ENCODE results near the gene KDM4F.
"Not testable (repeated sequence)": the region's sequence is repeated elsewhere in the genome, so short reads cannot be mapped to it uniquely, and the experiment has no call there.

KDM4F gene

DNA sequence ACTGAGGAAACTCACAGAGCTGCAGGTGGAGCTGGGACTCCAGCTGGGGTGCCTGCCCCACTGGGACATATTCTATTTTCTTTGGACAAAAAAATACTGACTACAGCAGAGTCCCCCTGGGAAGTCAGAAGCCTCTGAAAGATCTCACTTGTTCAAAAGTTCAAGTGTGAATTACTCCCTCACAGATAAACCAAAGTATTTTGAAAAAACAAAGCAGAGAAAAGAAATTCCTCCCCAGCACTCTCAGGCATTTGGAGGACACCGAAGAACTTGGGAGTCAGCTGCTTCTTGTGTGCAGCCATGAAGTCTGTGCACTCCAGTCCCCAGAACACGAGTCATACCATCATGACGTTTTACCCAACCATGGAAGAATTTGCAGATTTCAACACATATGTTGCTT lies at the start of gene KDM4F:
Gene KDM4F, plus strand, starts transcription at position 301 of the 400 bp plus-strand sequence.
- DNase-seq (ENCODE audit: low read depth, low spot score), result not testable (repeated sequence)

DNA sequence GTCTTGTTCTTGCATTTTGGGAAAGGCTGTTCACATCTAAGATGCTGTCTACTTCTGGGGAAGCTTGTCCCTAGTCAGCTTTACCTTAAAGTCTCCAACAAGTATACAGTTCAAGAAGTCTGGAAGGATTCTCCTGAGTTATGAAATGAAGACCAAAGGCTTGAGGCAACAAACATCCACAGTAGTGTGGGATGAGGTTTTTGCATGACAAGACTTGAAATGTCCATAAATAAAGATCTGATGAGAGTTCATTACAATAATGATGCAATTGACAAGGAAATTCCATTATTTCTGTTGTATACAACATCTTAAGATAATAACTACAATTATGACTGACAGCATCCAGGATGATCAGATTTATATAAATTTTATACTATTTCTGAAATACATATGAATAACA lies 45.5 kb upstream of the KDM4F start:
- no peak for DNase-seq (ENCODE audit: low read depth, low spot score)

DNA sequence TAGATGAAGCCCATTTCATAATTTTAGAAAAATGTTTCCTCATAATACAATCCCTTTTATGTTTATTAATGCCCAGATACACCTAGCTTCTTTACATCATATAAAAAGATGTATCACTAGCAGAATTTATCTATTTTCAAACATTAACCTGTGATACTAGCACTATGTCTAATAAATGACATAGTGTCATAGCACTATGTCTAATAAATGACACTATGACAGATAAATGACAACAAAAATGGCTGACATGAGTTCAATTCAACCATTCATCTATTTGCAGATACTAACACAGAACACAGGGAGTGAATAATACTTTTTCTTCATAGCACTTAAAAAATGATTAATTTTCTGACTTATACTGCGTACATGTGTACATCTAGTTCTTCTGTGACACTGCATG lies 43.6 kb upstream of the KDM4F start:
- DNase-seq (ENCODE audit: low read depth, low spot score), result no peak

DNA sequence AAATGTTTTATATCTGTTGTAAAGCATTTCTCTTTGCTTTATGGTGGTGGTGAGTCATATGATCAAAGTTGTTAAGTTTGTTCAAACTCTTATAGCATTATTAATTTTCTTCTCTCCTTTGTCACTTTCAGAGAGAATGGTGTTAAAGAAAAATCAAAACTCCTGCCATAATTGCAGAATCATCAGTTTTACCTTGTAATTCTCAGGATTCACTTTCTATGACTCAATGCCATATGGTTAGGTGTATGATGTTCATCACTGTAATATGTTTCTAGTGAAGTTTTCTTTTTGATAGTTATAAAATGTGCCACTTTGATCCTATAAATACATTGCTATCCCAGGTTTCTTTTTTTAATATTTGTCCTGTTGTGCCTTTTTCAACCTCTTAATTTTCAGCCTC lies 37.8 kb upstream of the KDM4F start:
- no peak for DNase-seq (ENCODE audit: low read depth, low spot score)

DNA sequence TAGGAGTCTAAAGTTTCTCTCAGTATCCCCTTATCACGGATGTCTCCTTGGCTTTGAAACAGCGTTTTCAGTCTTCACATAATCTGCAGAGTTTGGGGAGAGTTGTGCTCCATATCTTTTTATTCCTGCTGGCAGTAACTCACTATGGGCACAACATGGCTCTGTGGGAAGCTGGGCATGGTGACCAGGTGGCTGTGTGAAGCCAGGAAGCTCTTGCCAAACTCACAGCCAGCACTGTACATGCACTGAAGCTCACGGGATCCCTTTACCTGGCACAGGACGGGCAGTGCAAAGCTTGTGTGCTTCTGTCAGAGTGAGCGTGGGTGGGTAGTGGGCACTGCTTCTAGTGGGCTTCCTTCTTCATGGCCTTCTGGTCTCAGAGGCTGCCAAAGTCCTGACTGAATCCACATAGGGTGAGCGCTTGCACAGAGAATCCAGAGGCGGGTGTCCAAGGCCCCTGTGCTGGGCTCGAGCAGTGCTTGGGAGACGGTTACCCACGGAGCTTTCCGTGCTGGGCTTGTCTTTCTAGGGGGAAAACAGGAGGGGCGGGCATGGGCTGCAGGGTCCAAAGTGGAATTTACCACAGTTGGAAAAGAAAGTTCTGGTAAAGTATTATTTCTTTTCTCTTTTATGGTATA lies 34.9 kb upstream of the KDM4F start:
- no peak for DNase-seq (ENCODE audit: low read depth, low spot score)

DNA sequence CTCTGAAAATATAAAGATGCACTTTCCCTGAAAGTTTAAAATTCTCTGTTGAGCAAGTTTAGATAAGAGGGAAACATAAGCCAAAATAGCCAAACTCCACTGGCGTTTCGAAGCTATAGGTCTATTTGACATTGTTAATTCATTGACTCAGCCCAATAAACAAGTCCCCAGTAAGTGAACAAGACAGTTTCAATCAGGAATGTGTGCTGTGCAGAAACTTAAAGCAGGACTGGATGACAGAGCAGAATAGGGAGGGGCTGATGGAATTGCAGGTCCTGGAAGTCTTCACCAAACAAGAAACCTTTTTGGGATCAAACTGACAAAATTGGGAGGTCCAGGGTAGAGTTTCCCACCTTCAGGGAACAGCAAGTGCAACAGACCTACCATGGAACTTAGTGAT lies 33.1 kb upstream of the KDM4F start:
- no peak for DNase-seq (ENCODE audit: low read depth, low spot score)

DNA sequence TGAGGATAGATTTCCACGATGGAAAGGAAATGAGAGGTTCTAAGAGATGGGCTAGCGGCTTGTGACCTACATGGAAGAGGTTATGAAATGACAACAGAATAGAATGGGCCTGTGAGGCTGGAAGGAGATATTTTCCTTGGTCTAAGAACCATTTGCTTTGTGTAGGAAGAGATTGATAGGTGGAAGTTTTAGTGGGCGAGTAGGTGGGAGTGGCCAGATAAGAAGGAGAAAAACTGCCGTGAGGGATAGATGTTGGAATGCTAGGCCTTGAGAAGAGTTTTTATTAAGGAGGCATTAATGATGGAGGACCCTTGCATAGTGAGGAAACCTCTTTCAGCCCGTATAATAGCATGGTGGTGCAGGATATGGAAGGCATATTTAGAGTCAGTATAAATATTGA lies 27.8 kb upstream of the KDM4F start:
- DNase-seq (ENCODE audit: low read depth, low spot score), result not testable (repeated sequence)

DNA sequence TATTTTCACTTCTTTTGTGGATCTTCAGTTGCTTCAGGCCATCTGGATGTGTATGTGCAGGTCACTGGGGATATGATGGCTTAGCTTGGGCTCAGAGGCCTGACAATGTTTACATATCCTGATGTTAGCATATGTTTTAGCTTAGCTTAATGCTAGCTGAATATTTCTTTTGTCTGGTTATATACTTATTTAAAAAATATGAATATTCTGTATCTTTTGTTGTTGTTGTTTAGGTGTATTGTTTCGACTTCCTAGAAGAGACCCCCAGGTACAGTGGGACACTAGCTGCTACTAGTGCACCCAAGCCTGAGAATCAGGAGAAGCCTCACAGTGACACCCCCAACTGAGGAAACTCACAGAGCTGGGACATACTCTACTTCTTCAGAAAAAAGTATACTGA lies 24.3 kb upstream of the KDM4F start, which contains the start of gene KDM4E:
Gene KDM4E, plus strand, starts transcription at position 301 of the 400 bp plus-strand sequence. CDS start 300 bp downstream, outside the sequence.
- no peak for DNase-seq (ENCODE audit: low read depth, low spot score)

DNA sequence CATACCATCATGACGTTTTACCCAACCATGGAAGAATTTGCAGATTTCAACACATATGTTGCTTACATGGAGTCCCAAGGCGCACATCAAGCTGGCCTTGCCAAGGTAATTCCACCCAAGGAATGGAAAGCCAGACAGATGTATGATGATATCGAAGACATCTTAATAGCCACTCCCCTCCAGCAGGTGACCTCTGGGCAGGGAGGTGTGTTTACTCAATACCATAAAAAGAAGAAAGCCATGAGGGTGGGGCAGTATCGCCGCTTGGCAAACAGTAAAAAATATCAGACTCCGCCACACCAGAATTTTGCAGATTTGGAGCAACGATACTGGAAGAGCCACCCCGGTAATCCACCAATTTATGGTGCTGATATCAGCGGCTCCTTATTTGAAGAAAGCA lies 23.6 kb upstream of the KDM4F start:
- not testable (repeated sequence) for DNase-seq (ENCODE audit: low read depth, low spot score)

DNA sequence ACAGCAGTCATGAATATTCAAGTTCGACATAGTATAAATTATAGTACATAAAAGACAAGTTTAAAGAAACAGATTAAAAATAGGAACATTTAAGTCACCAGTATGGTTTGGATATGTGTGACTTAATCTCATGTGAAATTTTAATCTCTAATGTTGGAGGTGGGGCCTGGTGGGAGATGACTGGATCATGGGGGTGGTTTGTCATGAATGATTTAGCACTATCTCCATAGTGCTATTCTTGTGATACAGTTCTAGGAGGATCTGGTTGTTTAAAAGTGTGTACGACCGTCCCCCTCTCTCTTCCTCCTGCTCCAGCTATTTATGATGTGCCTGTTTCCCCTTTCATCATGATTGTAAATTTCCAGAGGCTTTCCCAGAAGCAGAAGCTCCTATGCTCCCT lies 20.9 kb upstream of the KDM4F start:
- DNase-seq (ENCODE audit: low read depth, low spot score), result no peak

DNA sequence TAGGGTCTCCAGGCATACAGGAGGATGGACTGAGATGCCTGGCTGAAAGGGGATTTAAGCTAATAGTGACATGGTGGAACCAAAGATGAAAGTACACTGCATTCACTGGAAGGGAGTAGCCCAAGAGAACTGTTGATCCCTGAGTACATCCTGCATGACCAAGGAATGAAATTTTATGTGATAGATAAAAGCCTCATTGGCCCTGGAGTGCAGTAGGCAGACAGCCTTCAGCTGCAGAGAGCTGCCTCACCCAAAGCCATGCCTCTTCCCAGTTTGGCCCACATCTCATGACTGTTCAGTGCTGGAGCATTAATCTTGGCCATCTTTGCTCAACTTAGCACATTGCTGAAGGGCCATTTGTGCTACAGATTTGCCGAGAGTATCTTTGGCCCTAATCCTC lies 16.2 kb upstream of the KDM4F start:
- no peak for DNase-seq (ENCODE audit: low read depth, low spot score)

DNA sequence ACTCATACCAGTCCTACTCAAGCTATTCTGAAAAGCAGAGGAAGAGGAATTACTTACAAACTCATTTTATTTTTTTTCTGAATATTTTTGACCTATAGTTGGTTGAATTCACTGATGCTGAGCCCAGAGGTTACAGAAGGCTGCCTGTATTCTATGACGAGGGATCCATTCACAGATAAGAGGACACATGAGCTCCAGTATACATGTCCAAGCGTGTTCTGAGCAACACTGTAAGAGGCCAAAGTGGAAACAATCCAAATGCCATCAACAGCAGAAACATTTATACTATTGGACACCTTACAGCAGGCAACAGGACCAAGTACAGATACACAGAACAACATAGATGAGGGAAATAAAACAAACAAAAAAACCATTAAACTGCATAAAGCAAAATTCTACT lies 13.9 kb upstream of the KDM4F start:
- no peak for DNase-seq (ENCODE audit: low read depth, low spot score)

DNA sequence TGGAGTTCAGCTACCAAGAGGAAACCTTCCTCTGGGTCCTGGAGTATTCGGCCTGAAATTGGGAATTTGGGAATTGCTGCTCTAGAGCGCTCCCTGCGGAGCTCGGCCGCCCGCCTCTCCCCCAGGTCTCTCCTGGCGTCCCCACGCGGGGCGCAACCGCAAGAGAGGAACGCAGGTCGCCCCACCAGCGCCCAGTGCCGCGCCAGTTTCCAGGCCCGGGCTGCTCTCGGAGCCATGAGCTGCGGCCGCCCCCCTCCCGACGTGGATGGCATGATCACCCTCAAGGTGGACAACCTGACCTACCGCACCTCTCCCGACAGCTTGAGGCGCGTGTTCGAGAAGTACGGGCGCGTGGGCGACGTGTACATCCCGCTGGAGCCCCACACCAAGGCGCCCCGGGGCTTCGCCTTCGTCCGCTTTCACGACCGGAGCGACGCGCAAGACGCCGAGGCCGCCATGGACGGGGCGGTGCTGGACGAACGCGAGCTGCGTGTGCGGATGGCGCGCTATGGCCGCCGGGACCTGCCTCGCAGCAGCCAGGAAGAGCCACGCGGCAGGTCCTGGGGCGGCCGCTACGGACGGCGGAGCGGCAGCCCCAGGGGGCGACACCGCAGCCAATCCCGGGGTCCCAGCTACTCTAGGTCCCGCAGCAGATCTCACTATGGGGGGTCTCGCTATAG lies 11.7 kb upstream of the KDM4F start:
- not testable (repeated sequence) for DNase-seq (ENCODE audit: low read depth, low spot score)

DNA sequence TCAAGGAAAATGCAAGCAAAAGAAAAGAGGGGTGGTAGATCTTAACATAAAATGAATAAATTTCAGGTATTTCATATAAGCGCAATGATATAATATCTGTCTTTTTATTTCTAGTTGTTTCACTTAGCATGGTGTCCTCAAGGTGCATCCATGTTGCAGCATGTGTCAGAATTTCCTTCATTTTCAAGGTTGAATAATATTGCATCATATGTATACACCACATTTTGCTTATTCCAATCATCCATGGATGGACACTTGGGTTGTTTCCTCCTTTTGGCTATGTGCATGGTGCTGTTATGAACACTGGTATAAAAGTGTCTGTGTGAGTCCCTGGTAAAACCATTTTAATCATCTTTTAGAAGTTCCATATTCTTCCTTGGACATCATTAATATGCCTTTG lies 7.0 kb upstream of the KDM4F start:
- no peak for DNase-seq (ENCODE audit: low read depth, low spot score)

DNA sequence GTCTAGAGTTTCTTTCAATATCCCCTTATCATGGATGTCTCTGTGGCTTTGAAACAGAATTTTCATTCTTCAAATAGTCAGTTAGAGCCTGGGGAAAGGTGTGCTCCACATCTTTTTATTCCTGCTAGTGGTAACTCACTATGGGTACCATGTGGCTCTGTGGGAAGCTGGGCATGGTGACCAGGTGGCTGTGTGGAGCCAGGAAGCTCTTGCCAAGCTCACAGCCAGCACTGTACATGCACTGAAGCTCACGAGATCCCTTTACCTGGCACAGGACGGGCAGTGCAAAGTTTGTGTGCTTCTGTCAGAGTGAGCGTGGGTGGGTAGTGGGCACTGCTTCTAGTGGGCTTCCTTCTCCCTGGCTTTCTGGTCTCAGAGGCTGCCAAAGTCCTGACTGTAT lies 6.3 kb upstream of the KDM4F start:
- no peak for DNase-seq (ENCODE audit: low read depth, low spot score)

DNA sequence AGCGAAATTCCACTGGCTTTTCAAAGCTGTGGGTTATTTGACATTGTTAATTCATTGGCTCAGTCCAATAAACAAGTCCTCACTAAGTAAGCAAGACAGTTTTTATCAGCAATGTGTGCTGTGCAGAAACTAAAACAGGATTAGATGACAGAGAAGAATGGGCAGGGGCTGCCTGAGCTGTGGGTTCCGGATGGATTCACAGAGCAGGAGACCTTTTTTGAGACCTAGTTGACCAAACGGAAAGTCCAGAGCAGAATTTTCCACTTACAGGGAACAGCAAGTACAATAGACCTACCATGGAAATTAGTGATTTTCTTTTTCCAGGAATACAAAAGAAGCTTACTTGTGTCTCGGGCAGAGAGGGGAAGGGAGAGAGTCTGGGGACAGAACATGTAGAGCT lies 5.2 kb upstream of the KDM4F start:
- DNase-seq (ENCODE audit: low read depth, low spot score), result no peak

DNA sequence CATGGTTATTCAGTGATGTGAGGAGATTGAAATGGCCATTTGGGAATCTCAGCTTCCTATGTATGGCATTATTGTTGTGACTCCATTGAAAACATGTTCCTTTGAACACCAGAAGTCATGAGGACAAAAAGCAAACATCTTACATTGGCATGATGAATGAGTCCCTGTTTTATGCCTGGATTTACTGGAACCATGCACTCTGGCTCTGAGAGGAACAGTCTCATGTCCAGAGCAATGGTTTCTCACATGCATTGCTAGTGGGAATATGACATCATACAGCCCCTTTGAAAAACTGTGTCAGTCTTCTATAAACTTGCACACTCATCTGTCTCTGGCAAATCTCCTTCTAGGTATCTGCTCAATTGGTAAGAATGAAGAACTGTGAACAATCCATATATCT lies 3.4 kb upstream of the KDM4F start:
- no peak for DNase-seq (ENCODE audit: low read depth, low spot score)

DNA sequence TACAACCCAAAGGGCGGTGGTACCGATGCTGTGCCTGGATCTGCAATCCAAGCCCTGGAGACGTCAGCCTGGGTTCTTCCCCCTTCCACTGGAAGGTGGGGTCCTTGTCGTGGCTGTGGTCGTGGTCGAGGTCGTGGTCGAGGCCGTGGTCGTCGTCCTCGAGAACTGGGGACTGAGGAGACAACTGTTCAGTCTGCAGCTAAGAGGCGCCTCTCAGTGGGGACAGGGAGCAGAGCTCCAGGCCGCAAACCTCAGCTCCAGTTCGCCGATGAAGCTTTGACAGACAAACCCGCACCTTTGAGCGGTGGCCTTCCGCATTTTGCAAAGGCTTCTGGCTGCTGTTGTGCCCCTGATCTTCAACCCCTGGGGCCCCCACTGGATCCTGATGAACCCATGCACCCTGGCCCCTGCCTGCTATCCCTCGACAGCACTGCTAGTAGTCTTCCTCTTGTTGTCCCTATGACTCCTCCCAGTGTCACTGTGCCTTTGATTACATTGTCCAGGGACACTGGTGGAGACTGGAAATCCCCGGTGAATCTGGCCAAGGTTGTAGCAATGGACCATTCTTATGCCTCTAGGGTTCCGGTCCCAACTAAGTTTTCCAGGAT lies 1.5 kb downstream of the KDM4F start:
- DNase-seq (ENCODE audit: low read depth, low spot score), result no peak

DNA sequence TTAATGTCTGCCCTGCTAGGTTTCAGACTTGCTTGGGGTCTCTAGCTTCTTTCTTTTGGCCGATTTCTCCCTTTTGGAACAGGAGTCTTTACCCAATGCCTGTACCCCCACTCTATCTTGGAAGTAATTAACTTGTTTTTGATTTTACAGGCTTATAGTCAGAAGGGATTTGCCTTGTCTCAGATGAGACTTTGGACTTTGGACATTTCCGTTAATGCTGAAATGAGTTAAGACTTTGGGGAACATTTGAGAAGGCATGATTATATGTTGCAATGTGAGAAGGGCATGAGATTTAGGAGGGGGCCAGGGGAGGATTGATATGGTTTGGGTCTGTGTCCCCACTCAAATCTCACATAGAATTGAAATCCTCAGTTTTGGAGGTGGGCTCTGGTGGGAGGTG lies 5.1 kb downstream of the KDM4F start:
- no peak for DNase-seq (ENCODE audit: low read depth, low spot score)

DNA sequence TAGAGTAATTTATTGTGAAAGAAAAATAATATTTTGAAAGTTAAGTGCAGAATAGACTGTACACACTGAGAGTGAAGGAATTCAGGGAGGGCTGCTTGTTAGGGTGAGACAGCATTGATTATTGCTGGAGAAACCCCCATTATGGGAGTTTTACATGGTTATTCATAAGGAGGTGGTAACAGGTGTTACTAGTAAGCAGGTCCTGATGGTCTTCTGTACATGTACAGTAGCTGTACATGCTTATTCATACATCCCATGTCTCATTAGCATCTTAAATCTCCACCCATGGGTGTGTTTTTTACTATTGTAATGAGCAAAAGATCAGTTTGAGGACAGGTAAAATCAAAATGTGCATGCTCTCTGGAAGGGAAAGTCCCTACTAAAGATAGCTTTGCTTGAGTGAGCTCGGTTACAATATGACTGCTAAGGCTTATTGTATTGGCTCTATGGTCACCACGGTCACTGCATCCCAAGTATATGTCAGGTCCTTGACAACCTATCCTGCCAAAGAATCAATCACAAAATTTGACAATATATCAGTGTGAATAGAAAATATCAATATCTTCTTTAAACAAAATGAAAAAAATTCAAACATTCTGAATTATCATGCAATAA lies 6.2 kb downstream of the KDM4F start:
- DNase-seq (ENCODE audit: low read depth, low spot score), result no peak

DNA sequence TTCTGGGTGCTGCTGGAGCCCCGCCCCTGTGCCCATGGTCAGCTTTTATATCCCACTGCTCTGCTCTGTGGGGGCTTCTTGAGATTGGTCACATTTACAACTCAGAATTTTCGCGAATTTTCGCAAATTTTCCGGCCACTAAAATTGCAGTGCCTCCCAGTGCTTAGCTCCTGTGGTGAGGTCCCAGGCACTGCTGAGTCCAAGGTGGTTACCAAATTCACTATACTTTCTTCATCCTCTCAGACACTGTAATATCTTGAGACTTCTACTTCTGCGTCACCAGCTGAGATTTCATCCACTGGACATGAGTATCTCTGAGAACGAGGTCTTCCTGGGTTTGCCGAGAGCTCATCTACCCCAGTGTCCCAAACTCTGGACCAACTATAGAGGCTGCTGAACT lies 8.7 kb downstream of the KDM4F start:
- no peak for DNase-seq (ENCODE audit: low read depth, low spot score)

DNA sequence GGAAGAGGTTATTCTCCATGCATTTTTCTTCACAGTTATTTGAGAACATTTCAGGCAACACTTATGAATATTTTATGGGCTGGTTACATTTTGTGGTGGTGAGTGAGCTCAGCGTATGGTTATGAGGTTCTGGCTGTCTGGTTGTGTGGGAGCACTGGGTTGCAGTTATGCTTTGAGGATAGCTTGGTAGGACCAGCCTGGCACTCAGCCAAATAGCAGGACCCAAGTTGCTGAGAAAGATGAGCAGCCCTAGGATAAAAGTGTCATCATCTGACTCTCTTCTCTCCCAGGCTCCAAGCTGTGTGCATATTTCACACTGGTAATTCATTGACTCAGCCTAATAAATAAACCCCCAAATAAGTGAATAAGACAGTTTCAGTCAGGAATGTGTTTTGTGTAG lies 9.4 kb downstream of the KDM4F start:
- DNase-seq (ENCODE audit: low read depth, low spot score), result no peak

DNA sequence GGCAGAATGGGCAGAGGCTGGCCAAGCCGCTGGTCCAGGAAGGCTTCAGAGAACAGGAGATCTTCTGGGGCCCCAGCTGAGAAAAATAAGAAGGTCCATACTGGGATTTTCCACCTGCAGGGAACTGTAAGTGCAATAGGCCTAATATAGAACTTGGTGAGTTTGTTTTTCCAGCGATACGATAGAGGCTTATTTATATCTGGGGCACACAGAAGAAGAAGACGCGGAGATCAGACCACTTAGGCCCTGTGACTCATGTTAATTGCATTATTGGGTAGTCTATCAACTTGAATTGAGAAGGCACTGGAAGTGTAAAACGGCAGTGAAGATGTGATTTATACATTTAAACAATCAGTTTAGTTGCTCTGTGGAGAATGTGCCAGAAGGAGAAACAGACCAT lies 9.8 kb downstream of the KDM4F start:
- DNase-seq (ENCODE audit: low read depth, low spot score), result no peak
